Activated naive CD8-positive, alpha-beta T cell treated with anti-CD3 and anti-CD28 coated beads, Interleukin-2, amount 10 ng/mL, durations not matched to agents 7 days and 5 days (primary cell): ENCODE measurements around the gene GCFC2. TPM values are rescaled to one million over a fixed set of nuclear protein-coding genes. Genes with fewer than 3 reads are reported as not detected.
A peak's percentile ranks its signal among the peaks of the same experiment; 100 is the strongest.
"Not testable (repeated sequence)": the region's sequence is repeated elsewhere in the genome, so short reads cannot be mapped to it uniquely, and the experiment has no call there.

Experiments used
- ATAC-seq: fragments of 150-1000 bp; cut with Tn5 transposase; one replicate; pipeline ENCODE4 v1.10.0; 2021; ENCODE audit warnings: low read depth, moderate library complexity
- POLR2A ChIA-PET: fragments of 350-600 bp; sonication (Branson Sonifier 250); formaldehyde crosslinking; loops from one replicate; lab custom pipeline; 2021; ENCODE audit warnings: antibody characterized with exemption; lab: Charles Lee
- DNase-seq: peaks from one replicate; pipeline ENCODE4 v3.0.0; 2021
- H3K27ac Mint-ChIP-seq: one replicate; pipeline ENCODE4 v1.8.0; 2022; ENCODE audit warnings: mild to moderate bottlenecking, mixed read lengths
- H3K27me3 Mint-ChIP-seq: one replicate; pipeline ENCODE4 v1.8.0; 2022; ENCODE audit warnings: mild to moderate bottlenecking, moderate library complexity, mixed read lengths
- H3K36me3 Mint-ChIP-seq: one replicate; pipeline ENCODE4 v1.8.0; 2021; ENCODE audit warnings: mild to moderate bottlenecking, mixed read lengths
- H3K4me1 Mint-ChIP-seq: one replicate; pipeline ENCODE4 v1.8.0; 2021; ENCODE audit warnings: mixed read lengths
- H3K4me3 Mint-ChIP-seq: one replicate; pipeline ENCODE4 v1.8.0; 2022; ENCODE audit warnings: mild to moderate bottlenecking, moderate library complexity, mixed read lengths
- H3K9me3 Mint-ChIP-seq: one replicate; pipeline ENCODE4 v1.8.0; 2021; ENCODE audit warnings: mixed read lengths
- total RNA-seq, 2 experiments: library from RNA; stranded (reverse); gene quantifications; one replicate each; pipeline ENCODE4 v1.2.3, GENCODE V29; 2021

Gene GCFC2
- 10 to 100 TPM; 20.0 to 23.9 TPM for total RNA-seq

- H3K4me1 Mint-ChIP-seq, result peaks cover 25% of the 10 kb centered on the region
- H3K27ac Mint-ChIP-seq, result peak within 1 kb of the TSS; percentile 98
- POLR2A ChIA-PET, result interaction anchor here (1.2 to 3.7 kb wide), 3 partner anchors 13 to 70 kb away, joined by 3 to 26 read pairs (median 3); partner anchors contain the start of gene MRPL19
- H3K36me3 Mint-ChIP-seq, result peaks cover 6% of the 10 kb centered on the region
- peaks cover 4% of the 10 kb centered on the region for H3K27me3 Mint-ChIP-seq
- ATAC-seq, result peak; percentile 94
- peak; percentile 91 for DNase-seq
- peak within 1 kb of the TSS; percentile 93 for H3K4me3 Mint-ChIP-seq
- H3K9me3 Mint-ChIP-seq, result no peaks in the 10 kb centered on the region
These were observed at the start of gene GCFC2 for GRCh38 chr2:75710577-75711253. TSS of gene GCFC2 (minus strand) at chr2:75710915. CDS start at chr2:75710855, 60 bp downstream.

DNA sequence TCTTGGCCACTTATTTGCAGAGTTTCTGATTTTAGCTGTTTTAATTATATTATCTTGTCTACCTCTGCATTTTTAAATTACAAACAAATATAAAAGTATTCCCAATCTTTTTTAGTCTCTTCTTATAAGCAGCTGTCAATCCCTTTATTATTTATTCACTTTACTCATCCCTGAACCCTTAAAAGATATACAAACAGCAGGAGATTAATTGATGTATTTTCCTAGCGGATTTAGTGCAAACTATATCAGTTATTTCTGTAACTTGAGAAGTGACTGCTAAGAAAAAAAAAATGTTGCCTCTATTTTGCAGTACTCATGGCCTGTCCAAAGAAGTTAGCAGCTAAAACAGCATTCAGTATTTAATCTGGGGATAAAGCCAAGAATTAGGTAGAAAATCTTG, 42.1 kb upstream of the GCFC2 start:
- no peak overlapping the region for H3K27ac Mint-ChIP-seq
- H3K4me3 Mint-ChIP-seq, result no peak overlapping the region
- POLR2A ChIA-PET, result no interaction called here
- no peaks in the 10 kb centered on the region for H3K9me3 Mint-ChIP-seq
- H3K27me3 Mint-ChIP-seq, result peaks cover 3% of the 10 kb centered on the region
- ATAC-seq (no peak), DNase-seq (no peak)
- H3K36me3 Mint-ChIP-seq, result no peaks in the 10 kb centered on the region
- H3K4me1 Mint-ChIP-seq, result no peaks in the 10 kb centered on the region

GRCh38 chr2:75751824-75752468, 41.2 kb upstream of the GCFC2 start:
- Mint-ChIP-seq H3K9me3 (no peaks in the 10 kb centered on the region), H3K27ac (no peak overlapping the region), H3K36me3 (no peaks in the 10 kb centered on the region), H3K27me3 (peaks cover 3% of the 10 kb centered on the region), H3K4me1 (no peaks in the 10 kb centered on the region), H3K4me3 (no peak overlapping the region)
- POLR2A ChIA-PET, result no interaction called here
- ATAC-seq (no peak), DNase-seq (no peak)

DNA sequence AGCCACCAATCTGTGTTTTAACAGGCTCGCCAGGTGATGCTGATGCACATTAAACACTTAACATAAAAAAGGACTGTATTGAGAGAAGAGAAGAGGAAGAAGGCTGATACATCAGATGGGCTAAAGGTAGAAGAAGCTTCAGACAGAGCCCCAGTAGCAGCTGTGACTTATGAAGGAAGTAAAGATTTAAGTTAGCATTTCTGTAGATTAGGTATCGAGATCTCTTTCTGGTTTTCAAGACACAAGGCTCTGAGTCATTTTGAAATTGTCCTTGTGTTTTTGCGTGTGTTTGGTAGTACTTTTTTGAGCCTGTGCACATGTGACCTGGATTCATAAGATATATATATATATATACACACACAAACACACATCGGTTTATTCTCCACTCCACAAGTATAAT, 40.6 kb upstream of the GCFC2 start:
- Mint-ChIP-seq H3K27ac (no peak overlapping the region), H3K36me3 (no peaks in the 10 kb centered on the region), H3K9me3 (no peaks in the 10 kb centered on the region), H3K4me3 (no peak overlapping the region), H3K4me1 (no peaks in the 10 kb centered on the region), H3K27me3 (peaks cover 3% of the 10 kb centered on the region)
- POLR2A ChIA-PET, result no interaction called here
- ATAC-seq (no peak), DNase-seq (no peak)

- DNase-seq, result no peak
- POLR2A ChIA-PET, result no interaction called here
These were observed 27.2 kb upstream of the GCFC2 start for GRCh38 chr2:75737961-75738360.

GRCh38 chr2:75736276-75736675, 25.6 kb upstream of the GCFC2 start:
- no peak for DNase-seq
- ATAC-seq, result no peak
- Mint-ChIP-seq H3K27ac (no peak overlapping the region), H3K36me3 (no peaks in the 10 kb centered on the region), H3K9me3 (no peaks in the 10 kb centered on the region), H3K27me3 (peaks cover 2% of the 10 kb centered on the region), H3K4me3 (no peak overlapping the region), H3K4me1 (no peaks in the 10 kb centered on the region)
- POLR2A ChIA-PET, result no interaction called here

More at GRCh38 chr2:75737961-75738360, 27.2 kb upstream of the GCFC2 start:
- H3K4me1 Mint-ChIP-seq, result no peaks in the 10 kb centered on the region
- H3K27me3 Mint-ChIP-seq, result peaks cover 2% of the 10 kb centered on the region
- no peaks in the 10 kb centered on the region for H3K36me3 Mint-ChIP-seq
- ATAC-seq, result no peak
- H3K9me3 Mint-ChIP-seq, result no peaks in the 10 kb centered on the region
- no peak overlapping the region for H3K4me3 Mint-ChIP-seq
- H3K27ac Mint-ChIP-seq, result no peak overlapping the region

DNA sequence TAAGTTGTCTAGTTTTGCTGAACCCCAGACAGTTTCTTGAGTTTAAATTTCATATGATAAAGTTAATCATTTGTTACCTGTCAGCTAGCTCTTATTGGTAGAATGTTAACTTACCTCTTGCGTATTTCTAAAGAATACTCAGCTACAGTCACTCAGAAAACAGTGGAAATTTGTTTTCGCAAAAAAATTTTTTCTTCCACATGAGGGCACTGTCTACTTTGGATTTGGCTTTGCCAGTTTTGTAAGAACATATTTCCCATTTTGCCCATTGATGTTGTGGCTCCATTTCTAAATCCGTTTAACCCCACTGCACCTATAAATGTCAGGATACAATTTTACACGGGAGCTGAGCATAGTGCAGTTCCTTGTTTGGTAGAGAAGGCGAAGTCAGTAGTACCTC, 19.1 kb upstream of the GCFC2 start:
- Mint-ChIP-seq H3K9me3 (no peaks in the 10 kb centered on the region), H3K4me3 (no peak overlapping the region), H3K27me3 (peaks cover 4% of the 10 kb centered on the region), H3K36me3 (no peaks in the 10 kb centered on the region), H3K27ac (no peak overlapping the region), H3K4me1 (no peaks in the 10 kb centered on the region)
- DNase-seq (no peak), ATAC-seq (no peak)
- POLR2A ChIA-PET, result no interaction called here

- H3K27me3 Mint-ChIP-seq, result peaks cover 4% of the 10 kb centered on the region
- ATAC-seq, result no peak
These were observed 18.1 kb upstream of the GCFC2 start for GRCh38 chr2:75728614-75729419.

DNA sequence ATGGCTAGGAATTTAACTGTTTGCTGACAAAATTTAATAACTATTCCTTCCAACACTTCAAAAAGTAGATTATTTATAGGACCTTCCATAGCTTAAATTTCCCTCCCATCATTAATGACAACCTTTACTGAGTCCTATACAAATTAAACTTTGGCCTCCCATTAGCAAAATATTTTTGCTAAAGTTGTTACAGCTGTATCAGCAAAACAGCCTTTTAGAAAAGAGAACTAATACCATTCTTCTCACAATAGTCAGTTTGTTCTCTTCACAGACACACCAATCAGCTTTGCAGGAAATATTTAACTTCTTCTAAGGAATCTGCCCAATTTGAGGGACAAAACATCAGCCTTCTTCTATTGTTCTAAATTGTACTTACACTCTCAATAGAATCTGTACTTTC, 12.0 kb upstream of the GCFC2 start:
- ATAC-seq (no peak), DNase-seq (no peak)
- Mint-ChIP-seq H3K9me3 (peaks cover 4% of the 10 kb centered on the region), H3K36me3 (no peaks in the 10 kb centered on the region), H3K4me1 (no peaks in the 10 kb centered on the region), H3K4me3 (no peak overlapping the region), H3K27ac (no peak overlapping the region), H3K27me3 (peaks cover 16% of the 10 kb centered on the region)
- POLR2A ChIA-PET, result no interaction called here

More at GRCh38 chr2:75728614-75729419, 18.1 kb upstream of the GCFC2 start:
- Mint-ChIP-seq H3K36me3 (no peaks in the 10 kb centered on the region), H3K9me3 (no peaks in the 10 kb centered on the region), H3K27ac (no peak overlapping the region), H3K4me3 (no peak overlapping the region), H3K4me1 (no peaks in the 10 kb centered on the region)
- no peak for DNase-seq
- POLR2A ChIA-PET, result no interaction called here

DNA sequence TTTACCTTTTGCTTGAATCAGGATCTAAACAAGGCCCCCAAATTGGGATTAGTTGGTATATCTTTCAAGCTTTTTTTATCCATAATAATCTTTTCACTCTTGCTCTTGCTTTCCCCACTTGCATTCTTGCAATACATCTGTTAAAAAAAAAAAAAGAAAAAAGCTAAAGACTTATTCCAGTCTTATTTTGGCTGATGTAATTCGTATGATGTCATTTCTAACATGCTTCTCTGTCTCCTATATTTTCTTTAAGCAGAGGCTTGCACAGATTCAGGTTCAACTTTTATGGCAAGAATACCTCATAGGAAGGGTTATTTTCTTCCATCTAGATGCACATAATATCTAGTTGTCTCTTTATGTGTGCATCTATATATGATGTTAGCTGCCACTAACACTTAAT, 9.8 kb upstream of the GCFC2 start:
- Mint-ChIP-seq H3K27ac (no peak overlapping the region), H3K36me3 (no peaks in the 10 kb centered on the region), H3K9me3 (peaks cover 4% of the 10 kb centered on the region), H3K27me3 (peaks cover 11% of the 10 kb centered on the region), H3K4me1 (no peaks in the 10 kb centered on the region), H3K4me3 (no peak overlapping the region)
- no peak for ATAC-seq
- DNase-seq, result no peak
- POLR2A ChIA-PET, result no interaction called here

DNA sequence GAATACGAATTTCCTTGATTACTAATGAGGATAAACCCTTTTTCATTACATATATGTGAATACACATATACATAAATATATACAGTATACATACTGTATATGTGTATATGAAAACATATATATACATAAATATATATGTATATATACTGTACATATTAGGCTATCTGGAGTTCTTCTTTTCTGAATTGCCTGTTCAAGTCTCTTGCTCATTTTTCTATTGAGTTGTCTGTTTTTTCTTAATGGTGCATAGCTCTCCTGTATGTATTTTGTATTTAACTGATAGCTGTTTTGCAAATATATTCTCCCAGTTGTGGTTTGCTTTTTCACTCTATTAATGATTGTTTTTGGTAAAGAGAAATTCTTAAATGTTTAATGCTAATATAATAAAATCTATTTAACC, 8.9 kb upstream of the GCFC2 start:
- Mint-ChIP-seq H3K4me3 (no peak overlapping the region), H3K4me1 (no peaks in the 10 kb centered on the region), H3K9me3 (peaks cover 4% of the 10 kb centered on the region), H3K27ac (no peak overlapping the region), H3K27me3 (peaks cover 11% of the 10 kb centered on the region), H3K36me3 (no peaks in the 10 kb centered on the region)
- no peak for DNase-seq
- POLR2A ChIA-PET, result no interaction called here
- ATAC-seq, result no peak

- DNase-seq, result no peak
- Mint-ChIP-seq H3K4me3 (no peak overlapping the region), H3K36me3 (no peaks in the 10 kb centered on the region), H3K27ac (no peak overlapping the region), H3K4me1 (no peaks in the 10 kb centered on the region), H3K27me3 (peaks cover 11% of the 10 kb centered on the region), H3K9me3 (peaks cover 4% of the 10 kb centered on the region)
- no peak for ATAC-seq
- POLR2A ChIA-PET, result no interaction called here
These were observed 5.7 kb upstream of the GCFC2 start for GRCh38 chr2:75716406-75716805.

GRCh38 chr2:75711590-75711989, 875 bp upstream of the GCFC2 start:
- H3K4me1 Mint-ChIP-seq, result peaks cover 18% of the 10 kb centered on the region
- H3K27ac Mint-ChIP-seq, result peak overlapping the region; percentile 98
- H3K4me3 Mint-ChIP-seq, result peak overlapping the region; percentile 93
- not testable (repeated sequence) for H3K36me3 Mint-ChIP-seq, H3K27me3 Mint-ChIP-seq, ATAC-seq, H3K9me3 Mint-ChIP-seq
- POLR2A ChIA-PET, result interaction anchor here (1.4 to 3.7 kb wide), 2 partner anchors 65 to 71 kb away, joined by 3 to 26 read pairs; partner anchors contain the start of gene MRPL19
- peak; percentile 30 for DNase-seq
